Esophagus (tissue), 2 donors: Measurements from ENCODE around the gene LIN37. TPM values are rescaled to one million over a fixed set of nuclear protein-coding genes. Genes with fewer than 3 reads are reported as not detected.

Source experiments
- H3K27ac ChIP-seq, 2 donors: one replicate each; pipeline ENCODE4 v1.5.1; 2013; ENCODE audit warnings: low read depth in 2 of 2, mild to moderate bottlenecking in 2 of 2, inconsistent platforms in 1 of 2, low read length in 1 of 2, moderate library complexity in 1 of 2
- H3K27me3 ChIP-seq, 2 donors: one replicate each; pipeline ENCODE4 v1.6.1; 2013; ENCODE audit warnings: low read length in 2 of 2, control low read depth in 1 of 2, mild to moderate bottlenecking in 1 of 2; ENCODE audit not compliant: insufficient read depth in 2 of 2, control insufficient read depth in 1 of 2
- H3K36me3 ChIP-seq, 2 donors: one replicate each; pipeline ENCODE4 v1.6.1; 2013; ENCODE audit warnings: low read length in 1 of 2; ENCODE audit not compliant: control insufficient read depth in 2 of 2, insufficient read depth in 2 of 2
- H3K4me1 ChIP-seq, 2 donors: one replicate each; pipeline ENCODE4 v1.6.1; 2013; ENCODE audit warnings: low read length in 1 of 2; ENCODE audit not compliant: control insufficient read depth in 2 of 2, insufficient read depth in 2 of 2
- H3K4me3 ChIP-seq, 2 donors: one replicate each; pipeline ENCODE4 v1.5.1; 2013; ENCODE audit warnings: low read length in 2 of 2, mild to moderate bottlenecking in 2 of 2, low read depth in 1 of 2, moderate library complexity in 1 of 2
- H3K9me3 ChIP-seq, 2 donors: one replicate each; pipeline ENCODE4 v1.6.1; 2013; ENCODE audit warnings: mild to moderate bottlenecking in 2 of 2, low read depth in 1 of 2, low read length in 1 of 2, moderate library complexity in 1 of 2; ENCODE audit not compliant: control insufficient read depth in 2 of 2, insufficient read depth in 1 of 2
- WGBS, 2 donors: extraction: QIAGEN DNeasy Blood & Tissue Kit; methylation state at CpG; one replicate each; pipeline ENCODE4 v1.1.7; 2013; 5-methylcytosine and 5-hydroxymethylcytosine counted together
- polyA plus RNA-seq, 2 donors: library from polyadenylated mRNA; stranded (reverse); fragments of 200-250 nt; gene quantifications; one replicate each; pipeline ENCODE4 v1.2.3, GENCODE V29; 2013
- donor health status: healthy with polysubstance abuse.
- donor health status: Bipolar disorder and iron deficiency.

LIN37 gene
- polyA plus RNA-seq, 2 donors: 10.6 to 20.9 TPM

DNA sequence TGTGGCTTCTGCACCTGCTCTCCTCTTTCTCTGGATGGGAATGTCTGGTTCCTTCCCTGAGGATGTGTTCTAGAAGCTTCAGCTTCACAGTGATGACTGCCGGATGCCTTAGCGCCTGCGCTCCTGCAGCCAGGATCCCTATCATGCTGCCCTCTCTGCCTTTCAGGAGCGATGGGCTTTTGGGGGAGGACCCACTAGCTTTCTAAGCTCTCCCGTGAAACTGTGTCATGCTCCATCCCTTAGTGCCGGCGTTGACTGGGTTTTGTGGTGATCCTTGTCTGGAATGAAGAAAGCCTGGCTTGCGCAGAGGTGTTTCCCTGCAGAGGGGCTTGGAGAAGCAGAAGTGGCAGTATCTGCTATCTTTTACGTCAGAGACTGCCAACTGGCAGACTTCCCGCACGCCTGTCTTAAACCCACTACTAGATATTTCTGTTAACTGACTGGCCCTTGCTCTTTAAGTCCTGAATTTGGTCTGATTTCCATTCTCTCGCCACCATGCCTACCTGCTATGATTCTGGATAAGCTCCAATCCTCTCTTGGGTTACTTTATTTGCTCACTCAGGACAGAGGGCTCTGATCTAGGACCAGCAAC is 34.4 kb upstream of the LIN37 start:
- Histone ChIP-seq H3K36me3 (no peaks in the 10 kb centered on the region), H3K9me3 (no peaks in the 10 kb centered on the region), H3K27me3 (no peaks in the 10 kb centered on the region), H3K27ac (no peak overlapping the region), H3K4me3 (no peak overlapping the region), H3K4me1 (peaks cover 4 to 19% of the 10 kb centered on the region in 2 donors)
- WGBS, 2 donors: 76 to 81% methylated on average over 12 of the region's 12 CpGs

GRCh38 chr19:35714601-35715354 is 33.6 kb upstream of the LIN37 start:
- Histone ChIP-seq H3K4me1 (peaks cover 4 to 25% of the 10 kb centered on the region in 2 donors), H3K4me3 (no peak overlapping the region), H3K9me3 (no peaks in the 10 kb centered on the region), H3K27me3 (no peaks in the 10 kb centered on the region), H3K27ac (no peak overlapping the region), H3K36me3 (peaks cover 0 to under 1% of the 10 kb centered on the region in 2 donors)
- 69 to 80% methylated on average over 14 of the region's 14 CpGs for WGBS, 2 donors

DNA sequence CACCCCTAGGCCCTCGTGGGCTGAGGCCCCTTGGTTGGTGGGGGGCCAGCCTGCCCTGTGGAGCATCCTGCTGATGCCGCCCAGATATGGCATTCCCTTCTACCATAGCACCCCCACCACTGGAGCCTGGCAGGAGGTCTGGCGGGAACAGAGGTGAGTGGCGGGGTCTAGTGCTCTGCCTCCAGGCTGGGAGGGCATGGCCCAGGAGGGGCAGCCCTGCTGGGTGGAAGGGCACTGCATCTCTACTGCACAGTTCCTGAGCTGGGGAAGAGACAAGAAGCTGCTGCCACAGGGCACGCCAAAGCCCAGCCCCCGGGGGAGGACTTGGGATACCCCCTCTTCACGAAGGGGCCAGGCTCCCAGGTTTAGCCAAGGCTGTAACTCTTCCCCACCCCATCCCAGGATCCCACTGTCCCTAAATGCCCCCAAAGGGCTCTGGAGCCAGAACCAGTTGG is 33.0 kb upstream of the LIN37 start:
- WGBS, 2 donors: 78 to 79% methylated on average over 7 of the region's 7 CpGs
- H3K4me3 ChIP-seq: no peak overlapping the region
- H3K27ac ChIP-seq: no peak overlapping the region
- H3K9me3 ChIP-seq: no peaks in the 10 kb centered on the region
- H3K4me1 ChIP-seq: peaks cover 4 to 25% of the 10 kb centered on the region in 2 donors
- no peaks in the 10 kb centered on the region for H3K27me3 ChIP-seq
- peaks cover 0 to 5% of the 10 kb centered on the region in 2 donors for H3K36me3 ChIP-seq

DNA sequence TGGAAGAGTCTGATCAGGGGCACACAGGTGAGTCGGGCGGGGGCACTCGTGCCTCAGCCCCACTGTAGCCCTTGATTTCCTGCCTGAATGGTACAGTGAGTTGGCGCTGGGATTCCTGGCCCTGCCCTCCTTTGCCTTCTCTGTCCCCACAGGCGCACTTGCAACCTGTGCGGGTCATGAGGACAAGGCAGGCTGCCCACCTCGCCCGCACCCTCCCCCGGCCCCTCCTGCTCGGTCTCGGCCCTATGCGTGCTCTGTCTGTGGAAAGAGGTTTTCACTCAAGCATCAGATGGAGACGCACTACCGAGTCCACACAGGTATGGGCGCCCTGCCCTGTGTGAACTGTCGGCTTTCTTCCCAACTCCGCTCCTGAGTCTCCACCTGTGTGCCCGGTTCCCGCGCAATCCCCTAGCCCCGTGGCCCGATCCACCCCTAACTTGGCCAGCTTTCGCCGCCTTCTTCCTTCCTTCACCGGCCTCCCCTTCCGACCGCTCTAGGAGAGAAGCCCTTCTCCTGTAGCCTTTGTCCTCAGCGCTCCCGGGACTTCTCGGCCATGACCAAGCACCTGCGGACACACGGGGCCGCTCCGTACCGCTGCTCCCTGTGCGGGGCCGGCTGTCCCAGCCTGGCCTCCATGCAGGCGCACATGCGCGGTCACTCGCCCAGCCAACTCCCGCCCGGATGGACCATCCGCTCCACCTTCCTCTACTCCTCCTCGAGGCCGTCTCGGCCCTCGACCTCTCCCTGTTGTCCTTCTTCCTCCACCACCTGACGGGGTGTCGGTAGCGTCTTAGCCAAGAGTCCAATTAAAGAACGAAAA is 32.2 kb upstream of the LIN37 start:
- H3K4me1 ChIP-seq: peaks cover 4 to 22% of the 10 kb centered on the region in 2 donors
- no peaks in the 10 kb centered on the region for H3K9me3 ChIP-seq
- peak overlapping the region; percentile 80 to 91 for H3K4me3 ChIP-seq
- peaks cover under 1 to 9% of the 10 kb centered on the region in 2 donors for H3K36me3 ChIP-seq
- H3K27ac ChIP-seq: peak overlapping the region; percentile 85 to 92
- no peaks in the 10 kb centered on the region for H3K27me3 ChIP-seq
- 2% methylated on average over 51 to 52 of the region's 52 CpGs for WGBS, 2 donors

DNA sequence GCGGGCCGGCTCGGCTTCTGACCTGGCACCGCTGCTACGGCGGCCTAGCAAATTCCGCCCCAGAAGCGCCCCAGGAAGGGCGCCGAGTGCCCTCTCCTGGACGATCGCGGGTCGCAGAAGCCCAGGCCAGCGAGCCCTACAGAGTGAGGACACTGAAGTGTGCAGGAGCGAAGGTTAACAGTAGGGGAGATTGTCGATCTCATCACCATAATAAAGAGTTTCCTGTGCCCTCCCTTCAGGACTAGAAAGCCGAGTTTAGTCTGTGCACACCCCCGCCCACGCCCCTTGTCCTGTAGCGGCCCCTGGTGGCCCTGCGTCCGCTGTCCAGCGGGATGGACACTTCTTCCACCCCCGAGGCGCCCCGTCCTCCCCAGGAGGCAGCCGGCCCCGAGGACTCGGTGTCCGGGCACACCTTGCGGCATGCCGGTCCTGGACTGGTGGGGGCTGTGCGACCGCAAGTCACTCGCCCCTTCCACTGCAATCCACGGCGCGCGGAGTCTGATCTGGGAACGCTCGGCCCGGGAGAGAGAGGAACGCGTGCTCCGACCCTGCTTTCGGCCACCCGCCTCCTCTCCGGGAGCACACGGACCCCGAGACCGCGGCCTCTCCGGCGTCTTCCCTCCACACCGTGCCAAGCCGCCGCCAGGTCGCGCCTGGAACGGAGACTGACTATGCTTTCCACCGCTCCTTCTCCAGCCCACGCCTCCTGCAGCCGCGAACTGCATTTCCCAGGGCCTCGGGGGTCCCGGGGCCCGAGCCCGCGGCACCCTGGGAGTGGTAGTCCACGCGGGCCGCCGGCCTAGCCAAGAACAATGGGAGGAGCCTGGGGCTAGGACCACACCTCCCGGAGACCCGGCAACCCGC is 31.3 kb upstream of the LIN37 start:
- Histone ChIP-seq H3K4me1 (peaks cover 4 to 19% of the 10 kb centered on the region in 2 donors), H3K27me3 (no peaks in the 10 kb centered on the region), H3K9me3 (no peaks in the 10 kb centered on the region), H3K27ac (peak overlapping the region; percentile 89 to 92), H3K4me3 (peak overlapping the region; percentile 80 to 91), H3K36me3 (peaks cover 4 to 17% of the 10 kb centered on the region in 2 donors)
- 0 to 1% methylated on average over 76 to 77 of the region's 77 CpGs for WGBS, 2 donors

DNA sequence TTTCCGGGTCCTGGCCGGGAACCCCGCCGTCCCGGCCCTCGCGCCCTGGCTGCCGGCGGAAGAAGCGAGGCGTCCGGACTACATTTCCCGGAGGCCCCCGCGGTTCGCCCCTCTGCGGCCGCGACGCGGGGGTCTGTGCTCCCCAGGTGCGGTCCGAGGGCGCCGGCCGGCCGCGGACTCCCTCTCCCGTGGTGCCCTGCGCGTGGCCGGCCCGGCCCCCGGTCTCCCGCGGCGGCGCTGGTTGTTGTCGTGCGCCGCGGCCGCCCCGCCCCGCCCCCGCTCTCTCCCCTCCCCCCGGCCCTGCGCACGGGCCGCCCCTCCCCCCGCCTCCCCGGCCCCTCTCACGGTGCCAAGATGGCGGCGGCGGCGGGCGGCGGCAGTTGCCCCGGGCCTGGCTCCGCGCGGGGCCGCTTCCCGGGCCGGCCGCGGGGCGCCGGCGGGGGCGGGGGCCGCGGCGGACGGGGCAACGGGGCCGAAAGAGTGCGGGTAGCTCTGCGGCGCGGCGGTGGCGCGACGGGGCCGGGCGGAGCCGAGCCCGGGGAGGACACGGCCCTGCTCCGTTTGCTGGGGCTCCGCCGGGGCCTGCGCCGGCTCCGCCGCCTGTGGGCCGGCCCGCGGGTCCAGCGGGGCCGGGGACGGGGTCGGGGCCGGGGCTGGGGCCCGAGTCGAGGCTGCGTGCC is 30.6 kb upstream of the LIN37 start, which contains the start of gene KMT2B:
TSS of gene KMT2B (plus strand) at position 339 of the 680 bp plus-strand sequence. CDS start at position 355, 16 bp downstream.
- Histone ChIP-seq H3K4me3 (peak within 1 kb of the TSS; percentile 80 to 91), H3K27me3 (no peaks in the 10 kb centered on the region), H3K9me3 (no peaks in the 10 kb centered on the region), H3K27ac (peak within 1 kb of the TSS; percentile 89 to 92), H3K36me3 (peaks cover 6 to 24% of the 10 kb centered on the region in 2 donors), H3K4me1 (peaks cover 4 to 19% of the 10 kb centered on the region in 2 donors)
- 1% methylated on average over 57 to 108 of the region's 109 CpGs for WGBS, 2 donors

- WGBS, 2 donors: 1% methylated on average over 42 of the region's 42 CpGs
- H3K36me3 ChIP-seq: peaks cover 13 to 31% of the 10 kb centered on the region in 2 donors
- no peaks in the 10 kb centered on the region for H3K27me3 ChIP-seq
- no peaks in the 10 kb centered on the region for H3K9me3 ChIP-seq
- peak overlapping the region; percentile 84 to 92 for H3K27ac ChIP-seq
- H3K4me3 ChIP-seq: peak overlapping the region; percentile 78 to 91
- H3K4me1 ChIP-seq: peaks cover 4 to 19% of the 10 kb centered on the region in 2 donors
These were observed 29.9 kb upstream of the LIN37 start for GRCh38 chr19:35718345-35719041.
